Endothelial cell of umbilical vein (primary cell): ENCODE data around the gene EFNA5. TPM values are rescaled to one million over a fixed set of nuclear protein-coding genes. Genes with fewer than 3 reads are reported as not detected.

Experiments used
- BruUV-seq: library from RNA; stranded (reverse); fragments of 400-500 nt; replicated peaks from 2 replicates; lab custom pipeline; 2021; lab: Mats Ljungman, UMichigan
- CTCF ChIA-PET: fragments of 300-600, 350-600 bp; sonication (Branson Sonifier 250); formaldehyde crosslinking; loops from one replicate; lab custom pipeline; 2021; ENCODE audit warnings: antibody characterized with exemption, inconsistent platforms; lab: Charles Lee
- POLR2A ChIA-PET: fragments of 300-600, 350-600 bp; sonication (Branson Sonifier 250); formaldehyde crosslinking; loops from one replicate; lab custom pipeline; 2021; ENCODE audit warnings: antibody characterized with exemption, inconsistent platforms; lab: Charles Lee
- DNase-seq: peaks from one replicate; pipeline ENCODE4 v3.0.0-alpha.2; 2011; ENCODE audit warnings: low read depth, low spot score
- FAIRE-seq: peaks from 2 replicates; lab custom pipeline; 2011; peaks lifted over from hg19 to GRCh38; lab: Jason Lieb, UNC
- H2AFZ ChIP-seq: 2 replicates; pipeline ENCODE4 v1.6.0; 2012; ENCODE audit warnings: low read depth, low read length, control low read depth, inconsistent platforms
- H3K27ac ChIP-seq: 2 replicates; pipeline ENCODE4 v1.5.1; 2011; ENCODE audit warnings: low read depth, mild to moderate bottlenecking, control low read depth, low read length, moderate library complexity; ENCODE audit not compliant: insufficient read depth
- H3K27me3 ChIP-seq, 2 experiments: 2 replicates each; pipeline versions ENCODE4 v1.6.0 to v1.6.1; 2011; ENCODE audit warnings: low read length in 2 of 2, mixed read lengths in 1 of 2; ENCODE audit not compliant: control insufficient read depth in 2 of 2, insufficient read depth in 2 of 2
- H3K36me3 ChIP-seq, 2 experiments: 2 replicates in 1 of 2; 3 replicates in 1 of 2; pipeline ENCODE4 v1.5.1; 2011; ENCODE audit warnings: low read length in 2 of 2, mild to moderate bottlenecking in 1 of 2, moderate library complexity in 1 of 2; ENCODE audit not compliant: control insufficient read depth in 2 of 2, insufficient read depth in 2 of 2; ENCODE audit errors: extremely low read depth in 1 of 2
- H3K4me1 ChIP-seq: 3 replicates; pipeline ENCODE4 v1.5.1; 2011; ENCODE audit warnings: mild to moderate bottlenecking, low read length; ENCODE audit not compliant: control insufficient read depth, insufficient read depth; ENCODE audit errors: extremely low read depth
- H3K4me2 ChIP-seq: 2 replicates; pipeline ENCODE4 v1.6.1; 2011; ENCODE audit warnings: low read length, control low read depth, mixed read lengths; ENCODE audit not compliant: insufficient read depth
- H3K4me3 ChIP-seq, 3 experiments: fragments of 200-600 bp in 1 of 3; sonication (generic), shearing (Covaris generic) in 1 of 3; replicated peaks in 1 of 3; 2 replicates each; pipeline ENCODE4 v1.5.1; 2011 to 2016; ENCODE audit warnings: control low read depth in 3 of 3, low read length in 3 of 3, mild to moderate bottlenecking in 2 of 3, inconsistent platforms in 1 of 3, low read depth in 1 of 3, moderate library complexity in 1 of 3; ENCODE audit not compliant: insufficient read depth in 1 of 3
- H3K79me2 ChIP-seq: 2 replicates; pipeline ENCODE4 v1.6.0; 2012; ENCODE audit warnings: low read length, inconsistent platforms; ENCODE audit not compliant: control insufficient read depth, insufficient read depth
- H3K9ac ChIP-seq: replicated peaks from 2 replicates; pipeline ENCODE3; 2011; ENCODE audit warnings: low read length, control low read depth; ENCODE audit not compliant: insufficient read depth; ENCODE audit errors: extremely low read depth
- H3K9me1 ChIP-seq: replicated peaks from 3 replicates; pipeline ENCODE4 v1.6.0; 2011; ENCODE audit warnings: mild to moderate bottlenecking, low read length; ENCODE audit not compliant: control insufficient read depth, insufficient read depth; ENCODE audit errors: extremely low read depth
- H3K9me3 ChIP-seq: replicated peaks from 2 replicates; pipeline ENCODE4 v1.5.1; 2012; ENCODE audit warnings: low read length, inconsistent platforms; ENCODE audit not compliant: control insufficient read depth, insufficient read depth
- H4K20me1 ChIP-seq: replicated peaks from 2 replicates; pipeline ENCODE3; 2011; ENCODE audit warnings: mild to moderate bottlenecking, low read length; ENCODE audit not compliant: control insufficient read depth, insufficient read depth; ENCODE audit errors: extremely low read depth
- CTCF ChIP-seq, 2 donors: IDR thresholded peaks; 1 replicate in 1 of 2; 2 replicates in 1 of 2; pipeline ENCODE4 v1.5.1; 2011; ENCODE audit warnings: low read length in 2 of 2, mild to moderate bottlenecking in 2 of 2, moderate library complexity in 2 of 2, control low read depth in 1 of 2, inconsistent platforms in 1 of 2, low read depth in 1 of 2; ENCODE audit not compliant: insufficient read depth in 1 of 2; ENCODE audit errors: extremely low read depth in 1 of 2
- FOS ChIP-seq: IDR thresholded peaks from 2 replicates; pipeline ENCODE4 v1.6.1; 2011; ENCODE audit warnings: mild to moderate bottlenecking, low read length, moderate library complexity, borderline replicate concordance; ENCODE audit not compliant: insufficient read depth
- GATA2 ChIP-seq: IDR thresholded peaks from 2 replicates; pipeline ENCODE4 v1.7.0; 2011; ENCODE audit warnings: low read depth, mild to moderate bottlenecking, moderate library complexity, mixed read lengths, low read length; ENCODE audit not compliant: insufficient read length, insufficient read depth
- JUN ChIP-seq: IDR thresholded peaks from 2 replicates; pipeline ENCODE4 v1.6.1; 2011; ENCODE audit warnings: borderline replicate concordance, low read depth; ENCODE audit not compliant: insufficient read length, insufficient read depth
- MAX ChIP-seq: IDR thresholded peaks from 2 replicates; pipeline ENCODE4 v1.6.1; 2011; ENCODE audit not compliant: insufficient read depth, insufficient read length
- MYC ChIP-seq: IDR thresholded peaks from one replicate; pipeline ENCODE4 v1.6.1; 2011; ENCODE audit warnings: mild to moderate bottlenecking, low read depth, low read length
- POLR2A ChIP-seq: IDR thresholded peaks from 2 replicates; pipeline ENCODE4 v1.6.1; 2012; ENCODE audit warnings: low read depth, mild to moderate bottlenecking, control low read depth, low read length
- dilution Hi-C: fragments of 300-500 bp; cut with MboI; formaldehyde crosslinking; loops from one replicate; pipeline ENCODE4 v1.15.0; 2019; ENCODE audit warnings: low sequenced_read_pairs; ENCODE audit not compliant: extremely low pct_ligation_motif_present
- intact Hi-C: fragments of 100-400 bp; cut with micrococcal nuclease; formaldehyde crosslinking; loops from one replicate; pipeline ENCODE4 v1.10.0; 2022
- polyA plus RNA-seq, 4 experiments: library from polyadenylated mRNA; depleted of rRNA in 3 of 4; stranded (reverse) in 3 of 4; unstranded in 1 of 4; fragments of >200 nt; gene quantifications; 2 replicates each; pipeline versions ENCODE4 v1.2.1 to v1.2.3, GENCODE V29; 2011 to 2012; ENCODE audit warnings: missing spikeins in 1 of 4
- total RNA-seq: library from RNA; stranded (reverse); gene quantifications from 2 replicates; pipeline ENCODE4 v1.2.3, GENCODE V29; 2021

EFNA5 gene
- total and polyA plus RNA-seq, 2 donors (not counting 3 experiments of a cell fraction or from before 2014, with no cell fraction given), result 13.6 to 22.1 TPM

GRCh38 chr5:107574287-107574686 is 96.5 kb downstream of the EFNA5 start:
- dilution Hi-C loops (no loop called here), intact Hi-C loops (loop anchor here (10.0 kb wide), 2 partner anchors 1119 to 1309 kb away; no protein-coding TSS in a partner anchor)
- TF ChIP-seq POLR2A, result no peak
- no peak for TF ChIP-seq MYC
- TF ChIP-seq FOS, result no peak
- no peak for TF ChIP-seq JUN
- TF ChIP-seq CTCF (IDR thresholded peaks at IDR 0.05; ENCODE audit: extremely low read depth in 1 of 2, insufficient read depth in 1 of 2, low read depth in 1 of 2, low read length in 2 of 2), result no peak
- no peak for TF ChIP-seq MAX
- no peak for TF ChIP-seq GATA2
- no TSS peak for BruUV-seq
- H3K27ac ChIP-seq, result no peak overlapping the region
- POLR2A ChIA-PET, result no interaction called here
- no peak overlapping the region for H3K4me2 ChIP-seq
- no peaks in the 10 kb centered on the region for H3K27me3 ChIP-seq
- no peaks in the 10 kb centered on the region for H4K20me1 ChIP-seq
- H3K4me1 ChIP-seq, result peaks cover 36% of the 10 kb centered on the region
- CTCF ChIA-PET, result interaction anchor here (2.1 to 4.3 kb wide), 3 partner anchors 72 to 327 kb away, joined by 5 to 65 read pairs (median 57); no protein-coding TSS in a partner anchor
- no peaks in the 10 kb centered on the region for H3K9me3 ChIP-seq
- no peaks in the 10 kb centered on the region for H3K9me1 ChIP-seq
- FAIRE-seq (no peak), DNase-seq (no peak)
- H3K36me3 ChIP-seq, result no peaks in the 10 kb centered on the region
- no peak overlapping the region for H3K4me3 ChIP-seq
- peaks cover 6% of the 10 kb centered on the region for H3K79me2 ChIP-seq
- no peak overlapping the region for H2AFZ ChIP-seq
- no peak overlapping the region for H3K9ac ChIP-seq
